AG08396 (cell line): ENCODE data around the gene ATRN.
"Not testable (repeated sequence)": the region's sequence is repeated elsewhere in the genome, so short reads cannot be mapped to it uniquely, and the experiment has no call there.

Experiments used
- DNase-seq: peaks from one replicate; pipeline ENCODE4 v3.0.0; 2012; ENCODE audit warnings: low spot score, mixed read lengths

Gene ATRN

GRCh38 chr20:3515379-3516170 lies 44.8 kb downstream of the ATRN start:
- no peak for DNase-seq

- DNase-seq = no peak
Observed at GRCh38 chr20:3521852-3522740, 51.3 kb downstream of the ATRN start.

- not testable (repeated sequence) for DNase-seq
Observed at GRCh38 chr20:3524696-3525095, 53.9 kb downstream of the ATRN start.

GRCh38 chr20:3532089-3532615 lies 61.3 kb downstream of the ATRN start:
- DNase-seq = no peak

GRCh38 chr20:3537733-3538132 lies 66.9 kb downstream of the ATRN start:
- DNase-seq = not testable (repeated sequence)

- no peak for DNase-seq
Observed at GRCh38 chr20:3539311-3540107, 68.7 kb downstream of the ATRN start.

GRCh38 chr20:3541887-3542721 lies 71.3 kb downstream of the ATRN start:
- DNase-seq = no peak

GRCh38 chr20:3543901-3544507 lies 73.2 kb downstream of the ATRN start:
- peak; percentile 47 for DNase-seq

GRCh38 chr20:3545401-3545925 lies 74.6 kb downstream of the ATRN start:
- no peak for DNase-seq

GRCh38 chr20:3547906-3548305 lies 77.1 kb downstream of the ATRN start:
- DNase-seq = no peak

- no peak for DNase-seq
Observed at GRCh38 chr20:3550837-3551236, 80.0 kb downstream of the ATRN start.

GRCh38 chr20:3551681-3552434 lies 81.0 kb downstream of the ATRN start:
- DNase-seq = no peak

- no peak for DNase-seq
Observed at GRCh38 chr20:3553663-3554062, 82.8 kb downstream of the ATRN start.

GRCh38 chr20:3557237-3557785 lies 86.5 kb downstream of the ATRN start:
- no peak for DNase-seq

- DNase-seq = no peak
Observed at GRCh38 chr20:3559231-3559630, 88.4 kb downstream of the ATRN start.

- DNase-seq = no peak
Observed at GRCh38 chr20:3559637-3560036, 88.8 kb downstream of the ATRN start.

GRCh38 chr20:3560162-3560561 lies 89.3 kb downstream of the ATRN start:
- DNase-seq = no peak

GRCh38 chr20:3560578-3560977 lies 89.8 kb downstream of the ATRN start:
- peak; percentile 29 for DNase-seq

- no peak for DNase-seq
Observed at GRCh38 chr20:3563133-3563532, 92.3 kb downstream of the ATRN start.
